Endodermal cell (in vitro differentiated cells): ENCODE results near the gene CPAMD8. TPM values are rescaled to one million over a fixed set of nuclear protein-coding genes. Genes with fewer than 3 reads are reported as not detected.

Experiments used
- DNase-seq: peaks from one replicate; pipeline ENCODE4 v3.0.0-alpha.2; 2017
- H3K27ac ChIP-seq: 2 replicates; pipeline ENCODE4 v1.5.1; 2013; ENCODE audit warnings: mild to moderate bottlenecking, low read depth, low read length, moderate library complexity
- H3K27me3 ChIP-seq: 2 replicates; pipeline ENCODE4 v1.6.1; 2013; ENCODE audit warnings: mild to moderate bottlenecking, low read length, moderate library complexity; ENCODE audit not compliant: insufficient read depth, control insufficient read depth, poor library complexity, severe bottlenecking
- H3K36me3 ChIP-seq: 2 replicates; pipeline ENCODE4 v1.7.0; 2013; ENCODE audit warnings: mild to moderate bottlenecking, low read length, moderate library complexity; ENCODE audit not compliant: control insufficient read depth, insufficient read depth
- H3K4me1 ChIP-seq: one replicate; pipeline ENCODE4 v1.7.0; 2013; ENCODE audit warnings: low read length; ENCODE audit not compliant: control insufficient read depth, insufficient read depth
- H3K4me3 ChIP-seq: 2 replicates; pipeline ENCODE4 v1.5.1; 2013; ENCODE audit warnings: mild to moderate bottlenecking, low read length, moderate library complexity
- H3K9ac ChIP-seq: 2 replicates; pipeline ENCODE4 v1.6.1; 2013; ENCODE audit warnings: mild to moderate bottlenecking, low read length, moderate library complexity; ENCODE audit not compliant: poor library complexity, severe bottlenecking; ENCODE audit errors: extremely low read depth
- H3K9me3 ChIP-seq: 2 replicates; pipeline ENCODE4 v1.6.1; 2013; ENCODE audit warnings: mild to moderate bottlenecking, low read length, moderate library complexity; ENCODE audit not compliant: control insufficient read depth
- H3K27ac Mint-ChIP-seq: 2 replicates; pipeline ENCODE4 v1.8.0; 2020; ENCODE audit warnings: mixed read lengths
- H3K27me3 Mint-ChIP-seq: 2 replicates; pipeline ENCODE4 v1.8.0; 2021; ENCODE audit warnings: mild to moderate bottlenecking, mixed read lengths; ENCODE audit not compliant: insufficient read depth
- H3K36me3 Mint-ChIP-seq: 2 replicates; pipeline ENCODE4 v1.8.0; 2020; ENCODE audit warnings: low read depth, mixed read lengths
- H3K4me1 Mint-ChIP-seq: 2 replicates; pipeline ENCODE4 v1.8.0; 2020; ENCODE audit warnings: mixed read lengths
- H3K4me3 Mint-ChIP-seq: 2 replicates; pipeline ENCODE4 v1.8.0; 2020; ENCODE audit warnings: mild to moderate bottlenecking, moderate library complexity, mixed read lengths
- H3K9me3 Mint-ChIP-seq: 2 replicates; pipeline ENCODE4 v1.8.0; 2020; ENCODE audit warnings: mild to moderate bottlenecking, mixed read lengths
- WGBS, 2 experiments: methylation state at CpG; one replicate each; pipeline versions ENCODE4 v1.1.5 to v1.1.7; 2013; ENCODE audit warnings: missing lambda C conversion rate in 2 of 2, mixed read lengths in 1 of 2; ENCODE audit not compliant: insufficient coverage in 1 of 2, insufficient read length in 1 of 2; 5-methylcytosine and 5-hydroxymethylcytosine counted together
- total RNA-seq, 2 donors: library from RNA; stranded (reverse); fragmentation: NEBNext Ultra II Directional in 1 of 2; extraction: Animal tissue kit (Norgen Biotek cat#: 25700) in 1 of 2; gene quantifications; 2 replicates in 1 of 2; 3 replicates in 1 of 2; pipeline ENCODE4 v1.2.1, GENCODE V29; 2021
- TF ChIP-seq, protein P1 (sequence below): fragments of 200-600 bp; sonication (generic); conservative IDR thresholded peaks from 2 replicates; pipeline ENCODE4 v1.5.0; 2021; ENCODE audit warnings: antibody characterized with exemption, mild to moderate bottlenecking

CPAMD8 gene
- total RNA-seq, 2 donors from 2014 or later, result 19.7 to 22.9 TPM

- Histone ChIP-seq H3K9me3 (no peaks in the 10 kb centered on the region), H3K27ac (no peak overlapping the region), H3K4me3 (no peak overlapping the region), H3K36me3 (no peaks in the 10 kb centered on the region), H3K4me1 (no peaks in the 10 kb centered on the region), H3K9ac (no peak overlapping the region), H3K27me3 (no peaks in the 10 kb centered on the region)
- WGBS, 2 experiments, result 88 to 94% methylated on average over 7 to 16 of the region's 16 CpGs
- no peak overlapping the region for H3K4me3 Mint-ChIP-seq
- no peaks in the 10 kb centered on the region for H3K9me3 Mint-ChIP-seq
- H3K36me3 Mint-ChIP-seq, result peaks cover 13% of the 10 kb centered on the region
- DNase-seq, result no peak
- TF ChIP-seq, protein P1, sequence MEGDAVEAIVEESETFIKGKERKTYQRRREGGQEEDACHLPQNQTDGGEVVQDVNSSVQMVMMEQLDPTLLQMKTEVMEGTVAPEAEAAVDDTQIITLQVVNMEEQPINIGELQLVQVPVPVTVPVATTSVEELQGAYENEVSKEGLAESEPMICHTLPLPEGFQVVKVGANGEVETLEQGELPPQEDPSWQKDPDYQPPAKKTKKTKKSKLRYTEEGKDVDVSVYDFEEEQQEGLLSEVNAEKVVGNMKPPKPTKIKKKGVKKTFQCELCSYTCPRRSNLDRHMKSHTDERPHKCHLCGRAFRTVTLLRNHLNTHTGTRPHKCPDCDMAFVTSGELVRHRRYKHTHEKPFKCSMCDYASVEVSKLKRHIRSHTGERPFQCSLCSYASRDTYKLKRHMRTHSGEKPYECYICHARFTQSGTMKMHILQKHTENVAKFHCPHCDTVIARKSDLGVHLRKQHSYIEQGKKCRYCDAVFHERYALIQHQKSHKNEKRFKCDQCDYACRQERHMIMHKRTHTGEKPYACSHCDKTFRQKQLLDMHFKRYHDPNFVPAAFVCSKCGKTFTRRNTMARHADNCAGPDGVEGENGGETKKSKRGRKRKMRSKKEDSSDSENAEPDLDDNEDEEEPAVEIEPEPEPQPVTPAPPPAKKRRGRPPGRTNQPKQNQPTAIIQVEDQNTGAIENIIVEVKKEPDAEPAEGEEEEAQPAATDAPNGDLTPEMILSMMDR, result no peak
- no peaks in the 10 kb centered on the region for H3K27me3 Mint-ChIP-seq
- no peak overlapping the region for H3K27ac Mint-ChIP-seq
- H3K4me1 Mint-ChIP-seq, result no peaks in the 10 kb centered on the region
These were observed 15.1 kb downstream of the CPAMD8 start for GRCh38 chr19:17011485-17011884.

DNA sequence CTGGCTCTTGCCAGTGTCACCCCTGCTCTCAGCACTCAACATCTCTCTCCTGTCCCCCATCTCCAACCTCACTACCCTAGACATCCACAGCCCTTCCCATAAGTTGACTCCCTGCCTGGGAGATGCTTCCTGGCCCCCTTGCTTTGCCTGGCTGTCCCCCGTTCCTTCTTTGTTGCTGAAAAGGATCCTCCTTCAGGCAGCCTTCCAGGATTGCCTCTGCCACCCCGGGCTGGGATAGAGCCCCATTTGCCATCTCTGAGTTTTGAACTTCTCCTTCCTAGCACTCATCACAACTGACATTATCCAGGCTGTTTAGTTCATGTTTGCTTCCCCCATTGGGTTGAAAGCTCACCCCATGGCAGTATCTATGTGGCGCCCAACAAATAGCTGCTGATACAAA lies 20.0 kb downstream of the CPAMD8 start:
- no peaks in the 10 kb centered on the region for H3K4me1 Mint-ChIP-seq
- H3K9me3 Mint-ChIP-seq, result no peaks in the 10 kb centered on the region
- no peaks in the 10 kb centered on the region for H3K36me3 ChIP-seq
- H3K4me3 ChIP-seq, result no peak overlapping the region
- H3K9me3 ChIP-seq, result no peaks in the 10 kb centered on the region
- H3K4me1 ChIP-seq, result no peaks in the 10 kb centered on the region
- peaks cover 16% of the 10 kb centered on the region for H3K36me3 Mint-ChIP-seq
- no peak overlapping the region for H3K9ac ChIP-seq
- TF ChIP-seq, protein P1, result no peak
- no peak overlapping the region for H3K4me3 Mint-ChIP-seq
- no peaks in the 10 kb centered on the region for H3K27me3 ChIP-seq
- no peak overlapping the region for H3K27ac Mint-ChIP-seq
- no peak overlapping the region for H3K27ac ChIP-seq
- DNase-seq, result no peak
- 88 to 90% methylated on average over 2 to 3 of the region's 3 CpGs for WGBS, 2 experiments
- no peaks in the 10 kb centered on the region for H3K27me3 Mint-ChIP-seq

GRCh38 chr19:17005000-17005399 lies 21.6 kb downstream of the CPAMD8 start:
- Mint-ChIP-seq H3K27me3 (no peaks in the 10 kb centered on the region), H3K4me3 (no peak overlapping the region), H3K9me3 (no peaks in the 10 kb centered on the region), H3K27ac (no peak overlapping the region), H3K4me1 (no peaks in the 10 kb centered on the region), H3K36me3 (peaks cover 18% of the 10 kb centered on the region)
- no peaks in the 10 kb centered on the region for H3K9me3 ChIP-seq
- DNase-seq, result peak; percentile 51
- no peaks in the 10 kb centered on the region for H3K27me3 ChIP-seq
- H3K4me3 ChIP-seq, result no peak overlapping the region
- 81% methylated on average over 3 of the region's 3 CpGs; no CpG with 5 or more reads in 1 of the 2 experiments for WGBS, 2 experiments
- no peaks in the 10 kb centered on the region for H3K36me3 ChIP-seq
- H3K4me1 ChIP-seq, result no peaks in the 10 kb centered on the region
- no peak overlapping the region for H3K9ac ChIP-seq
- TF ChIP-seq, protein P1, result peak; percentile 54
- no peak overlapping the region for H3K27ac ChIP-seq
